Activated CD8-positive, alpha-beta T cell treated with anti-CD3 and anti-CD28 coated beads for 36 hours (primary cell): ENCODE results near the gene ZEB1. TPM values are rescaled to one million over a fixed set of nuclear protein-coding genes. Genes with fewer than 3 reads are reported as not detected.

ENCODE experiments used
- ATAC-seq: fragments of 200-7000 bp; cut with Tn5 transposase; one replicate; pipeline ENCODE4 v1.10.0; 2021; ENCODE audit warnings: mild to moderate bottlenecking, moderate library complexity
- CTCF ChIA-PET: fragments of 350-600 bp; sonication (Branson Sonifier 250); formaldehyde crosslinking; loops from one replicate; lab custom pipeline; 2021; ENCODE audit warnings: antibody characterized with exemption; lab: Charles Lee
- POLR2A ChIA-PET: fragments of 350-600 bp; sonication (Branson Sonifier 250); formaldehyde crosslinking; loops from one replicate; lab custom pipeline; 2021; ENCODE audit warnings: antibody characterized with exemption; lab: Charles Lee
- DNase-seq: peaks from one replicate; pipeline ENCODE4 v3.0.0-alpha.2; 2020
- H3K27ac Mint-ChIP-seq: one replicate; pipeline ENCODE4 v1.8.0; 2021; ENCODE audit warnings: mild to moderate bottlenecking, mixed read lengths
- H3K27me3 Mint-ChIP-seq: one replicate; pipeline ENCODE4 v1.8.0; 2021; ENCODE audit warnings: mixed read lengths
- H3K36me3 Mint-ChIP-seq: one replicate; pipeline ENCODE4 v1.8.0; 2021; ENCODE audit warnings: low read depth, mixed read lengths
- H3K4me1 Mint-ChIP-seq: one replicate; pipeline ENCODE4 v1.8.0; 2021; ENCODE audit warnings: low read depth, mixed read lengths
- H3K4me3 Mint-ChIP-seq: one replicate; pipeline ENCODE4 v1.8.0; 2021; ENCODE audit warnings: mild to moderate bottlenecking, moderate library complexity, mixed read lengths
- H3K9me3 Mint-ChIP-seq: one replicate; pipeline ENCODE4 v1.8.0; 2021; ENCODE audit warnings: mixed read lengths
- CTCF ChIP-seq: fragments of 200-600 bp; IDR thresholded peaks from one replicate; pipeline ENCODE4 v1.8.0; 2022; ENCODE audit warnings: antibody characterized with exemption, mild to moderate bottlenecking
- intact Hi-C: fragments of 100-400 bp; cut with micrococcal nuclease; formaldehyde crosslinking; loops from one replicate; pipeline ENCODE4 v1.10.0; 2022
- total RNA-seq, 2 experiments: library from RNA; stranded (reverse); gene quantifications; one replicate each; pipeline ENCODE4 v1.2.3, GENCODE V29; 2021

Gene ZEB1
- total RNA-seq, 2 experiments from 2014 or later: 28.4 to 29.7 TPM

- Mint-ChIP-seq H3K9me3 (peaks cover 38% of the 10 kb centered on the region), H3K4me3 (no peak overlapping the region), H3K27ac (no peak overlapping the region), H3K4me1 (peaks cover 8% of the 10 kb centered on the region), H3K27me3 (no peaks in the 10 kb centered on the region), H3K36me3 (peaks cover 64% of the 10 kb centered on the region)
- TF ChIP-seq CTCF: no peak
- no peak for DNase-seq
- no peak for ATAC-seq
- ChIA-PET POLR2A (no interaction called here), CTCF (no interaction called here)
- intact Hi-C loops: no loop called here
Measured at GRCh38 chr10:31508882-31509281, 189.9 kb downstream of the ZEB1 start.

DNA sequence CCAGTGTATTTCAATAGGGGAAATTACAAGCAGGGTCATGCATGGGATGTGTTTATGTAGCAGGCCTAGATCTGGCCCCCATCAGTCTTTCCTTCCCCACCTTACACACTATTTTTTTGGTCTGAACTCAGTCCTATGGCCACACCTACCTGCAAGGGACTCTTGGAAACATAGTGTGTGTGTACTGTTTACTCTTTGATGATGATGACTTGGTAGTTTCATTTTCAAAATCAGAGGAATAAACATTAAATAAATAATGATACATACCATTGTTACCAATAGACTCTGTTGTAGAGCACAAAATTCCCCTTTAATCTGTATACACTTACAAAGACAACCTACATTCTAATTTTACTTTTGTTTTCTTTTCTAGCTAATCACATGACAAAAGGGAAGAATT, 191.0 kb downstream of the ZEB1 start:
- ChIA-PET CTCF (no interaction called here), POLR2A (no interaction called here)
- intact Hi-C loops: no loop called here
- no peak overlapping the region for H3K4me3 Mint-ChIP-seq
- H3K9me3 Mint-ChIP-seq: peaks cover 27% of the 10 kb centered on the region
- H3K27me3 Mint-ChIP-seq: no peaks in the 10 kb centered on the region
- no peak for TF ChIP-seq CTCF
- no peak for DNase-seq
- ATAC-seq: no peak
- H3K4me1 Mint-ChIP-seq: peaks cover 11% of the 10 kb centered on the region
- no peak overlapping the region for H3K27ac Mint-ChIP-seq
- H3K36me3 Mint-ChIP-seq: peaks cover 60% of the 10 kb centered on the region

- peaks cover 29% of the 10 kb centered on the region for H3K36me3 Mint-ChIP-seq
- peaks cover 18% of the 10 kb centered on the region for H3K4me1 Mint-ChIP-seq
- TF ChIP-seq CTCF: no peak
- H3K27ac Mint-ChIP-seq: no peak overlapping the region
- CTCF ChIA-PET: interaction anchor here (1.2 to 1.9 kb wide), 2 partner anchors 67 to 255 kb away, joined by 3 to 6 read pairs; no protein-coding TSS in a partner anchor
- no peaks in the 10 kb centered on the region for H3K9me3 Mint-ChIP-seq
- H3K27me3 Mint-ChIP-seq: no peaks in the 10 kb centered on the region
- no peak overlapping the region for H3K4me3 Mint-ChIP-seq
- intact Hi-C loops: no loop called here
- ATAC-seq: no peak
- no peak for DNase-seq
- POLR2A ChIA-PET: no interaction called here
Measured at GRCh38 chr10:31515116-31515515, 196.1 kb downstream of the ZEB1 start.

- Mint-ChIP-seq H3K4me1 (peaks cover 16% of the 10 kb centered on the region), H3K27me3 (no peaks in the 10 kb centered on the region), H3K4me3 (no peak overlapping the region), H3K27ac (peak overlapping the region; percentile 62), H3K9me3 (no peaks in the 10 kb centered on the region), H3K36me3 (peaks cover 29% of the 10 kb centered on the region)
- DNase-seq (no peak), ATAC-seq (no peak)
- no peak for TF ChIP-seq CTCF
- POLR2A ChIA-PET: no interaction called here
- CTCF ChIA-PET: interaction anchor here (1.2 to 1.9 kb wide), 2 partner anchors 66 to 254 kb away, joined by 3 to 6 read pairs; no protein-coding TSS in a partner anchor
- intact Hi-C loops: no loop called here
Measured at GRCh38 chr10:31515819-31516402, 196.9 kb downstream of the ZEB1 start.

GRCh38 chr10:31520986-31521831, 202.2 kb downstream of the ZEB1 start:
- intact Hi-C loops: no loop called here
- Mint-ChIP-seq H3K27me3 (no peaks in the 10 kb centered on the region), H3K27ac (no peak overlapping the region), H3K9me3 (no peaks in the 10 kb centered on the region), H3K36me3 (peaks cover 48% of the 10 kb centered on the region), H3K4me1 (peaks cover 5% of the 10 kb centered on the region), H3K4me3 (no peak overlapping the region)
- TF ChIP-seq CTCF: no peak
- ATAC-seq (no peak), DNase-seq (no peak)
- POLR2A ChIA-PET: no interaction called here
- CTCF ChIA-PET: no interaction called here
